ENCODE results near the gene SLC4A9.
"Not testable (repeated sequence)": the region's sequence is repeated elsewhere in the genome, so short reads cannot be mapped to it uniquely, and the experiment has no call there.

The SLC4A9 gene

GRCh38 chr5:140399979-140400729 is 40.2 kb downstream of the SLC4A9 start:
- DNase-seq (ENCODE audit: low read depth) = no peak

GRCh38 chr5:140400730-140401361 is 40.9 kb downstream of the SLC4A9 start:
- peak; percentile 98 for DNase-seq (ENCODE audit: low read depth)

DNA sequence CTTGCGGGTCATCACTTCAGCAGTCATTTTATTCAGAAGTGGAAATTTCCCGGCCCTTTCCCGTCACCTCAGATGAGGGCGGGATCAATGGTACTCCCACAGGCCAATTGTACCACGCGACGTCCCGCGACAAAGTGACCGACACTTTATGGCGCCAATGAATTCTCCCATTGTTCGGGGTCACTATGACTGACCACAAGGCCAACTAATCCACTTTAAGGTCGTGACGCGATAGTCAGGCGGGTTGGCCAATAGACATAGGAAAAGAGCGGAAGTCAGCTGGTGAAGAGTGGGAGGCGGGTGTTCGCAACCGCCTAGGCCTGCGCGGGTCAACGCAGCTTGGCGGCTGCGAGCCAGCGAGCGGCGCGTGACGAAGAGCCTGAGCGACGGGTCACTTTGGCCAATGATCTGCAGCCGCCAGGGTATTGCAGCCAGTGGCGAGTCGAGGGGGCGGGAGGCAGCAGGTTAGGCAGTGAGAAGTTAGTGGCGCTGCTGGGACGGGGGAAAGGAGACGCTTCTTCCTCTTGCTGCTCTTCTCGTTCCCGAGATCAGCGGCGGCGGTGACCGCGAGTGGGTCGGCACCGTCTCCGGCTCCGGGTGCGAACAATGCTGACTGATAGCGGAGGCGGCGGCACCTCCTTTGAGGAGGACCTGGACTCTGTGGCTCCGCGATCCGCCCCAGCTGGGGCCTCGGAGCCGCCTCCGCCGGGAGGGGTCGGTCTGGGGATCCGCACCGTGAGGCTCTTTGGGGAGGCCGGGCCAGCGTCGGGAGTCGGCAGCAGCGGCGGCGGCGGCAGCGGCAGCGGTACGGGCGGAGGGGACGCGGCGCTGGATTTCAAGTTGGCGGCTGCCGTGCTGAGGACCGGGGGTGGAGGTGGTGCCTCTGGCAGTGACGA is 41.6 kb downstream of the SLC4A9 start, which contains the start of gene ANKHD1:
ANKHD1 (plus strand) TSS at position 472 of the 896 bp plus-strand sequence; CDS start at position 607, 135 bp downstream.
- DNase-seq (ENCODE audit: low read depth) = peak; percentile 100

DNA sequence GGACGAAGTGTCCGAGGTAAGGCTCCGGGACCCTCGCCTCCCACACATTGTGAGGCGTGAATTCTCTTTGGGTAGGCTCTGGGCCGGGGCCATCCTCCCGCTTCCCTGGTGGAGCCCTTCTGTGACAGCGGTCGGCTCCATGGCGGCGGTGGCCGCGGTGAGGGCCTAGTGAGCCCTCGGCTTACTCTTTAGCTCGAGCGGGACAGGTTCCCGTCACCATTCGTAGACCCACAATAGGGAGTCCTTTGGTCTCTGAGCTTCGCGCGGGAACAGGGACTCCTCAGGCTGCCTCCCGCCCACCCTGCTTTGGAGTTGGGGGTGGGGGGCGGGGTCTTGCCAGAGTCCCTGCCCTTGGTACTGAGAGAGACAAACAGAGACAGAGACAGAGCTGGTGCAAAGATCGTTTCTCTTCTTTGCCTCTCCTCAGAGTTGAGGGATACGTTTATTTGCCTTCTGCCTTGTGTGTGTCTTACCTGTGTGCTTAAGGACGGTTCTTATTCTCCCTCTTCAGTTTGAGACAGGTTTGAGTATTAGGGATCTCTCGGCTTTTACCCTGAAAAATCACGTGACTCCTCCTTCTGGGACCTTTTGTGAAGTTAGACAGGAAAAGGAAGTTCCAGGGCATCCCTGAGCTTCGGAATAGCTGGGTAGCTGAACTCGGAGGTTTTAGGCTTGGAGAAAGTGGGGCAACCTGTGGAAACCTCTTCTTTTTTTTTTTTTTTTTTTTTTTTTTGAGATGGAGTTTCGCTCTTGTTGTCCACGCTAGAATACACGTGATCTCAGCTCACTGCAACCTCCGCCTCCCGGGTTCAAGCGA is 42.5 kb downstream of the SLC4A9 start:
- DNase-seq (ENCODE audit: low read depth) = peak; percentile 32

GRCh38 chr5:140403613-140404012 is 43.6 kb downstream of the SLC4A9 start:
- DNase-seq (ENCODE audit: low read depth) = no peak

GRCh38 chr5:140408750-140409241 is 48.8 kb downstream of the SLC4A9 start:
- DNase-seq (ENCODE audit: low read depth) = no peak

DNA sequence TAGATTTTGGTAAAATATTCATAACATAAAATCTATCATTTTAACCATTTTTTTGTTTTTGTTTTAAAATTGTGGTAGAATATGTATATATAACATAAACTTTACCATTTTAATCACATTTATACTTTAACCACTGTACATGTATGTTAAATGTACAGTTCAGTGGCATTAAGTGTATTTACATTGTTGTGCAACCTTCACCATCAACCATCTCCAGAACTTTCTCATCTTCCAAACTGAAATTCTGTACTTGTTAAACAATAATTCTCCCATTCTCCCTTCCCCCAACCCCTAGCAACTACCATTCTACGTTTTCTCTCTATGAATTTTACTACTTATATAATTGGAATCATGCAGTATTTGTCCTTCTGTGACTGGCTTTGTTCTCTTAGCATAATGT is 53.2 kb downstream of the SLC4A9 start:
- DNase-seq (ENCODE audit: low read depth) = no peak

DNA sequence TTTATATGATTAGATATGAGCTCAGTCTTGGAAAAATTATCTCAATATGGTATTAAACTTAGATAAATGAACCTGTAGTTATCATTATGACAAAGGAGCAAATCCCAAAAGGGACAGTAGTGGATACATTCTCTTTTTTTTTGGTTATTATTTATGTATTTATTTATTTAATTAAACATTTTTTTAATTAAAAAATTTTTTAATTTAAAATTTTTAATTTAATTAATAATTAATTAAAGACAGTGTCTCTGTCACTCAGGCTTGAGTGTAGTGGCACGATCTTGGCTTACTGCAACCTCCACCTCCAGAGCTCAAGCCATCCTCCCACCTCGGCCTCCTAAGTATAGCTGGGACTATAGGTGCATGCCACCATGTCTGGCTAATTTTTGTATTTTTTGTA is 57.2 kb downstream of the SLC4A9 start:
- DNase-seq (ENCODE audit: low read depth) = no peak

DNA sequence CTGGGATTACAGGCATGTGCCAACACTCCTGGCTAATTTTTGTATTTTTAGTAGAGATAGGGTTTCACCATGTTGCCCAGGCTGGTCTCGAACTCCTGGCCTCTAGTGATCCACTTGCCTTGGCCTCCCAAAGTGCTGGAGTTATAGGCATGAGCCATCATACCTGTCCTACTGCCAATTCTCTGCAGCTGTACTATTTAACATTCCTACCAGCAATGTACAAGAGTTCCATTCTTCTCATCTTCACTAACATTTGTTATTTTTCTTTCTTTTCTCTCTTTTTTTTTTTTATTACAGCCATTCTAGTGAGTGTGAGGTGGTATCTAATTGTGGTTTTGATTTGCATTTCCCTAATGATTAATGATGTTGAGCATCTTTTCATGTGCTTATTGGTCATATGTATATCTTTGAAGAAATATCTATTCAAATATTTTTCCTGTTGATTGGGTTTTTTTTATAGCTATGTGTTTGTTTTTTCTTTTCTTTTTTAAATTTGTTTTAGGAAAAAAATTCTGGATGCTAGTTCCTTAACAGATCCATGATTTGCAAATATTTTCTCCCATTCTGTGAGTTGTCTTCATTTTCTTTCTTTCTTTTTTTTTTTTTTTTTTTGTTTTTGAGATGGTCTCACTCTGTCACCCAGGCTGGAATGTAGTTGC is 59.0 kb downstream of the SLC4A9 start:
- no peak for DNase-seq (ENCODE audit: low read depth)

- peak; percentile 65 for DNase-seq (ENCODE audit: low read depth)
Measured at GRCh38 chr5:140420226-140420570, 60.2 kb downstream of the SLC4A9 start.

- DNase-seq (ENCODE audit: low read depth) = no peak
Measured at GRCh38 chr5:140420665-140421361, 60.8 kb downstream of the SLC4A9 start.

GRCh38 chr5:140421375-140421774 is 61.4 kb downstream of the SLC4A9 start:
- DNase-seq (ENCODE audit: low read depth) = not testable (repeated sequence)

DNA sequence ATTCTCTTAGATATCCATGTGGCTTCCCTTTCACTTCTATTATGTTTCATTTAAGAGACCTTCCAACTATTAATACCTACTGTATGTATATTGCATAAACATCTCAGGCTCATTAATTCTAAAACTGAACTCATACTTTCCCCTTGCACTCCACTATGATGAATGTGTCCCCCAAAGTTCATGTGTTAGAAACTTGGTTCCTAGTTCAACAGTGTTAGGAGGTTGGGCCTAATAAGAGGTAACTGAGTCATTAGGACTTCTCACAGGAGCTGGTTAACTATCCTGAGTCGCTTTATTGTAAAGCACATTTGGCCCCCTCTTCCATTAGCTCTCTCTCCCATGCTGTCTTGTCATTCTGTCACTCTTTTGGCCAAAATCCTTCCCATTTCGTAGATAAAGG is 63.6 kb downstream of the SLC4A9 start:
- DNase-seq (ENCODE audit: low read depth) = no peak

GRCh38 chr5:140424135-140424534 is 64.1 kb downstream of the SLC4A9 start:
- DNase-seq (ENCODE audit: low read depth) = peak; percentile 17
